K562 (cell line): Measurements from ENCODE around the gene SLC15A1. TPM values are rescaled to one million over a fixed set of nuclear protein-coding genes. Genes with fewer than 3 reads are reported as not detected.

ENCODE experiments used
- ATAC-seq: fragments of 200-7000 bp; cut with Tn5 transposase; 3 replicates; pipeline ENCODE4 v1.9.1; 2020; ENCODE audit warnings: moderate library complexity
- BruUV-seq: library from RNA; stranded (reverse); fragments of 400-500 nt; replicated peaks from 2 replicates; lab custom pipeline; 2021; lab: Mats Ljungman, UMichigan
- CTCF ChIA-PET: fragments of 300-600 bp; formaldehyde crosslinking; extraction: SDS; loops from one replicate; lab custom pipeline; 2021; ENCODE audit warnings: low intra/inter-chr PET ratio; lab: Yijun Ruan, JAX
- POLR2A ChIA-PET: fragments of 300-600, 350-650 bp; sonication (Branson Sonifier 250); formaldehyde crosslinking; extraction: SDS; loops from one replicate; lab custom pipeline; 2021; ENCODE audit warnings: antibody characterized with exemption, inconsistent platforms; lab: Yijun Ruan, JAX
- DNase-seq, 4 experiments: peaks; one replicate each; pipeline versions ENCODE4 v3.0.0 to v3.0.0-alpha.2; 2011 to 2018; ENCODE audit warnings: low spot score in 3 of 4, mixed read lengths in 3 of 4; ENCODE audit errors: extremely low read depth in 1 of 4
- FAIRE-seq: peaks from 2 replicates; lab custom pipeline; 2011; peaks lifted over from hg19 to GRCh38; lab: Jason Lieb, UNC
- H2AFZ ChIP-seq: 2 replicates; pipeline ENCODE4 v1.6.0; 2011; ENCODE audit warnings: low read depth, low read length, control low read depth, inconsistent platforms
- H3K27ac ChIP-seq: fragments of 200-600 bp; 3 replicates; pipeline ENCODE4 v1.8.0; 2011; ENCODE audit warnings: low read depth, mild to moderate bottlenecking, control low read depth, inconsistent platforms, low read length, moderate library complexity, mixed read lengths; ENCODE audit errors: extremely low read depth
- H3K27me3 ChIP-seq, 2 experiments: fragments of 300-600 bp in 1 of 2; 2 replicates in 1 of 2; 3 replicates in 1 of 2; pipeline versions ENCODE4 v1.6.0 to v1.8.0; 2011; ENCODE audit warnings: inconsistent platforms in 2 of 2, low read length in 2 of 2, mild to moderate bottlenecking in 1 of 2, mixed read lengths in 1 of 2, moderate library complexity in 1 of 2; ENCODE audit not compliant: control insufficient read depth in 2 of 2, insufficient read depth in 2 of 2
- H3K36me3 ChIP-seq: fragments of 300-600 bp; 3 replicates; pipeline ENCODE4 v1.8.0; 2011; ENCODE audit warnings: mild to moderate bottlenecking, low read length, inconsistent platforms; ENCODE audit not compliant: control insufficient read depth, insufficient read depth
- H3K4me1 ChIP-seq, 2 experiments: fragments of 200-600 bp in 1 of 2; replicated peaks in 1 of 2; 2 replicates in 1 of 2; 3 replicates in 1 of 2; pipeline versions ENCODE4 v1.5.1 to v1.8.0; 2011; ENCODE audit warnings: inconsistent platforms in 2 of 2, low read length in 2 of 2, mild to moderate bottlenecking in 1 of 2, mixed read lengths in 1 of 2, moderate library complexity in 1 of 2; ENCODE audit not compliant: control insufficient read depth in 2 of 2, insufficient read depth in 2 of 2
- H3K4me2 ChIP-seq: 2 replicates; pipeline ENCODE4 v1.6.1; 2011; ENCODE audit warnings: low read length, control low read depth, inconsistent platforms, mixed read lengths; ENCODE audit not compliant: insufficient read depth
- H3K4me3 ChIP-seq: fragments of 200-600 bp; sonication (generic), shearing (Covaris generic); 2 replicates; pipeline ENCODE4 v1.5.1; 2016; ENCODE audit warnings: control low read depth, inconsistent platforms
- H3K79me2 ChIP-seq: fragments of 200-600 bp; 3 replicates; pipeline ENCODE4 v1.8.0; 2011; ENCODE audit warnings: low read length, inconsistent platforms; ENCODE audit not compliant: control insufficient read depth, insufficient read depth
- H3K9ac ChIP-seq, 2 experiments: 2 replicates each; pipeline versions ENCODE4 v1.6.0 to v1.6.1; 2011; ENCODE audit warnings: low read depth in 2 of 2, low read length in 2 of 2, control low read depth in 1 of 2, inconsistent platforms in 1 of 2, mild to moderate bottlenecking in 1 of 2, mixed read lengths in 1 of 2; ENCODE audit not compliant: insufficient read depth in 1 of 2
- H3K9me1 ChIP-seq: one replicate; pipeline ENCODE4 v1.6.0; 2011; ENCODE audit warnings: inconsistent platforms, mild to moderate bottlenecking, low read length, moderate library complexity; ENCODE audit not compliant: control insufficient read depth, insufficient read depth
- H3K9me3 ChIP-seq: replicated peaks from 2 replicates; pipeline ENCODE4 v1.5.1; 2011; ENCODE audit warnings: low read depth, low read length, inconsistent platforms; ENCODE audit not compliant: control insufficient read depth, insufficient read depth
- H4K20me1 ChIP-seq: replicated peaks from 2 replicates; pipeline ENCODE4 v1.6.1; 2011; ENCODE audit warnings: low read length, inconsistent platforms, mixed read lengths; ENCODE audit not compliant: control insufficient read depth, insufficient read depth
- BRCA1 ChIP-seq, 2 experiments: fragments of 450-650 bp in 1 of 2; sonication (generic) in 1 of 2; formaldehyde crosslinking in 1 of 2; IDR thresholded peaks; 2 replicates each; pipeline versions ENCODE4 v1.5.0 to v1.6.1; 2017 to 2020; ENCODE audit warnings: mild to moderate bottlenecking in 1 of 2, missing genetic modification reagents in 1 of 2
- GATA2 ChIP-seq: sonication (generic); formaldehyde crosslinking; IDR thresholded peaks from 2 replicates; pipeline ENCODE4 v1.4.0; 2020; ENCODE audit warnings: mild to moderate bottlenecking, missing genetic modification reagents
- HDAC8 ChIP-seq: fragments of 450-650 bp; IDR thresholded peaks from 2 replicates; pipeline ENCODE4 v1.6.1; 2016; ENCODE audit warnings: mild to moderate bottlenecking, missing genetic modification characterization, moderate library complexity, missing compliant biosample characterization
- SNIP1 ChIP-seq: fragments of 450-650 bp; IDR thresholded peaks from 2 replicates; pipeline ENCODE4 v1.7.1; 2017; ENCODE audit warnings: low read depth, mild to moderate bottlenecking
- ZNF224 ChIP-seq: sonication (generic); formaldehyde crosslinking; IDR thresholded peaks from 2 replicates; pipeline ENCODE4 v1.8.0; 2022; ENCODE audit warnings: mild to moderate bottlenecking, missing genetic modification reagents
- ZNF24 ChIP-seq: fragments of 450-650 bp; IDR thresholded peaks from 2 replicates; pipeline ENCODE4 v1.6.1; 2016
- WGBS: fragments of 100-300 bp; shearing (Covaris generic); methylation state at CpG from one replicate; pipeline ENCODE4 v1.1.6; 2016; ENCODE audit warnings: low coverage, mixed read lengths; ENCODE audit not compliant: insufficient coverage; ENCODE audit errors: missing lambda C conversion rate; 5-methylcytosine and 5-hydroxymethylcytosine counted together
- in situ Hi-C: fragments of 300-500 bp; cut with MboI; formaldehyde crosslinking; loops from 4 replicates; pipeline ENCODE4 v1.15.0; 2018; ENCODE audit warnings: inconsistent platforms, mixed read lengths
- intact Hi-C: fragments of 100-400 bp; cut with micrococcal nuclease; formaldehyde crosslinking; loops from 2 replicates; pipeline ENCODE4 v1.14.2; 2022
- polyA plus RNA-seq, 8 experiments: library from polyadenylated mRNA; depleted of rRNA in 4 of 8; stranded (reverse) in 5 of 8; unstranded in 3 of 8; fragments of >200 nt; fragmentation: Nextera tagmentation in 2 of 8; fragmentation: Illumina TruSeq in 1 of 8; extraction: Ambion mirVana in 2 of 8; extraction: Trizol in 1 of 8; gene quantifications; 2 replicates each; pipeline versions ENCODE4 v1.2.1 to v1.2.3, GENCODE V29; 2011 to 2014; ENCODE audit warnings: inconsistent platforms in 1 of 8, missing spikeins in 1 of 8
- total RNA-seq, 7 experiments: library from RNA; depleted of rRNA in 6 of 7; stranded (reverse); fragments of >200 nt in 6 of 7; fragmentation: Illumina TruSeq in 2 of 7; extraction: Trizol in 2 of 7; gene quantifications; 2 replicates each; pipeline versions ENCODE4 v1.2.1 to v1.2.3, GENCODE V29; 2011 to 2021; ENCODE audit warnings: low replicate concordance in 1 of 7
- TF ChIP-seq, protein P1 (sequence below): fragments of 450-650 bp; IDR thresholded peaks from 2 replicates; pipeline ENCODE4 v1.6.1; 2016; ENCODE audit warnings: borderline replicate concordance
- TF ChIP-seq, protein P2 (sequence below): sonication (generic); formaldehyde crosslinking; IDR thresholded peaks from 2 replicates; pipeline ENCODE4 v1.9.0; 2022; ENCODE audit warnings: mild to moderate bottlenecking, missing genetic modification reagents
- TF ChIP-seq, protein P3 (sequence below): sonication (generic); formaldehyde crosslinking; IDR thresholded peaks from 2 replicates; pipeline ENCODE4 v1.8.1; 2023; ENCODE audit warnings: mild to moderate bottlenecking, missing genetic modification reagents

Gene SLC15A1
- total and polyA plus RNA-seq, 9 of the 15 experiments (the other 6 are each of a cell fraction or from before 2014, with no cell fraction given) = not detected

DNA sequence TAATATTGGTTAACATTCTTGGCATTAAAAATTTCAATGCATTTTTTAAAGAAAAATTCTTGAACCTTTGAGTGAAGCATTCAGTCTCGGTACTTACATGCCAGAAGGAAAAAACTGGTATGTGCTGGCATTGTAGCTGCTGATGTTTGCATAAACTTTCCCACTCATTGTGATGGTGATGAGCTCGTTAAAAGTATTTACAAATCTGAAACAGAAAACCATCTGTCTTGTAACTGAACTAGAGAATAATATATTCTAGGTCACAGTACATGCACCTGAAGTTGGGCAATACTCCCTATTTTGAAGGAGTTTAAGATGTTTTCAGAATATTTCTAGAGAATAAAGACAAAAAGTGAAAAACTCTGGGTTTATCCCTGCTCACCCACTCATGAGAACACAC, 64.1 kb downstream of the SLC15A1 start:
- H3K27ac ChIP-seq = no peak overlapping the region
- H3K4me1 ChIP-seq = no peaks in the 10 kb centered on the region
- in situ Hi-C loops = no loop called here
- H3K27me3 ChIP-seq = peaks cover 4 to 33% of the 10 kb centered on the region in 2 experiments; a peak in 4 of 5 replicates
- H3K9me3 ChIP-seq = no peaks in the 10 kb centered on the region
- H3K9me1 ChIP-seq = no peaks in the 10 kb centered on the region
- no peak overlapping the region for H3K4me3 ChIP-seq
- ChIA-PET POLR2A (no interaction called here), CTCF (no interaction called here)
- no peak overlapping the region for H2AFZ ChIP-seq
- H3K36me3 ChIP-seq = no peaks in the 10 kb centered on the region
- H4K20me1 ChIP-seq = no peaks in the 10 kb centered on the region
- no peaks in the 10 kb centered on the region for H3K79me2 ChIP-seq
- no TSS peak for BruUV-seq
- no peak overlapping the region for H3K4me2 ChIP-seq
- intact Hi-C loops = no loop called here
- H3K9ac ChIP-seq = no peak overlapping the region
- no peak for TF ChIP-seq ZNF224 (CRISPR knock-in tag)
- TF ChIP-seq, protein P1, sequence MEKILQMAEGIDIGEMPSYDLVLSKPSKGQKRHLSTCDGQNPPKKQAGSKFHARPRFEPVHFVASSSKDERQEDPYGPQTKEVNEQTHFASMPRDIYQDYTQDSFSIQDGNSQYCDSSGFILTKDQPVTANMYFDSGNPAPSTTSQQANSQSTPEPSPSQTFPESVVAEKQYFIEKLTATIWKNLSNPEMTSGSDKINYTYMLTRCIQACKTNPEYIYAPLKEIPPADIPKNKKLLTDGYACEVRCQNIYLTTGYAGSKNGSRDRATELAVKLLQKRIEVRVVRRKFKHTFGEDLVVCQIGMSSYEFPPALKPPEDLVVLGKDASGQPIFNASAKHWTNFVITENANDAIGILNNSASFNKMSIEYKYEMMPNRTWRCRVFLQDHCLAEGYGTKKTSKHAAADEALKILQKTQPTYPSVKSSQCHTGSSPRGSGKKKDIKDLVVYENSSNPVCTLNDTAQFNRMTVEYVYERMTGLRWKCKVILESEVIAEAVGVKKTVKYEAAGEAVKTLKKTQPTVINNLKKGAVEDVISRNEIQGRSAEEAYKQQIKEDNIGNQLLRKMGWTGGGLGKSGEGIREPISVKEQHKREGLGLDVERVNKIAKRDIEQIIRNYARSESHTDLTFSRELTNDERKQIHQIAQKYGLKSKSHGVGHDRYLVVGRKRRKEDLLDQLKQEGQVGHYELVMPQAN = no peak
- TF ChIP-seq GATA2 (CRISPR knock-in tag) = no peak
- TF ChIP-seq, protein P2, sequence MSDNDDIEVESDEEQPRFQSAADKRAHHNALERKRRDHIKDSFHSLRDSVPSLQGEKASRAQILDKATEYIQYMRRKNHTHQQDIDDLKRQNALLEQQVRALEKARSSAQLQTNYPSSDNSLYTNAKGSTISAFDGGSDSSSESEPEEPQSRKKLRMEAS (CRISPR knock-in tag) = no peak
- no peak for TF ChIP-seq SNIP1
- no peak for TF ChIP-seq BRCA1 (IDR thresholded peaks at IDR 0.05)
- no peak for TF ChIP-seq BRCA1 (CRISPR knock-in tag; IDR thresholded peaks at IDR 0.05)
- TF ChIP-seq HDAC8 (tag) = no peak
- TF ChIP-seq, protein P3, sequence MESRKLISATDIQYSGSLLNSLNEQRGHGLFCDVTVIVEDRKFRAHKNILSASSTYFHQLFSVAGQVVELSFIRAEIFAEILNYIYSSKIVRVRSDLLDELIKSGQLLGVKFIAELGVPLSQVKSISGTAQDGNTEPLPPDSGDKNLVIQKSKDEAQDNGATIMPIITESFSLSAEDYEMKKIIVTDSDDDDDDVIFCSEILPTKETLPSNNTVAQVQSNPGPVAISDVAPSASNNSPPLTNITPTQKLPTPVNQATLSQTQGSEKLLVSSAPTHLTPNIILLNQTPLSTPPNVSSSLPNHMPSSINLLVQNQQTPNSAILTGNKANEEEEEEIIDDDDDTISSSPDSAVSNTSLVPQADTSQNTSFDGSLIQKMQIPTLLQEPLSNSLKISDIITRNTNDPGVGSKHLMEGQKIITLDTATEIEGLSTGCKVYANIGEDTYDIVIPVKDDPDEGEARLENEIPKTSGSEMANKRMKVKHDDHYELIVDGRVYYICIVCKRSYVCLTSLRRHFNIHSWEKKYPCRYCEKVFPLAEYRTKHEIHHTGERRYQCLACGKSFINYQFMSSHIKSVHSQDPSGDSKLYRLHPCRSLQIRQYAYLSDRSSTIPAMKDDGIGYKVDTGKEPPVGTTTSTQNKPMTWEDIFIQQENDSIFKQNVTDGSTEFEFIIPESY = no peak
- no peak for TF ChIP-seq ZNF24
- TF ChIP-seq, all 486 proteins: peak for 0
- WGBS = 0% methylated on average over 2 of the region's 2 CpGs
- no peak for ATAC-seq
- FAIRE-seq = no peak
- DNase-seq = no peak
